Activated T-cell treated with anti-CD3 and anti-CD28 coated beads, Interleukin-2, amount 50 U/mL, for 48 hours (primary cell): ENCODE data around the gene CXCL1.

Source experiments
- DNase-seq, 2 experiments: peaks; one replicate each; pipeline ENCODE4 v3.0.0-alpha.2; 2020

CXCL1 gene

GRCh38 chr4:73852771-73853170 is 16.4 kb upstream of the CXCL1 start:
- no peak for DNase-seq

- DNase-seq, result no peak
These were observed 15.9 kb upstream of the CXCL1 start, which contains the start of gene PF4V1 for GRCh38 chr4:73853246-73853704. Gene PF4V1, plus strand, starts transcription at chr4:73853296. Its CDS starts 67 bp downstream, at chr4:73853363.

GRCh38 chr4:73853718-73854473 is 15.3 kb upstream of the CXCL1 start:
- no peak for DNase-seq

- DNase-seq, result no peak
These were observed 13.8 kb upstream of the CXCL1 start for GRCh38 chr4:73855406-73855805.

- no peak for DNase-seq
These were observed 12.7 kb upstream of the CXCL1 start for GRCh38 chr4:73856518-73856917.

- no peak for DNase-seq
These were observed 9.5 kb upstream of the CXCL1 start for GRCh38 chr4:73859614-73860088.

- DNase-seq, result no peak
These were observed 9.0 kb upstream of the CXCL1 start for GRCh38 chr4:73860181-73860580.

GRCh38 chr4:73860917-73861316 is 8.3 kb upstream of the CXCL1 start:
- no peak for DNase-seq

- DNase-seq, result no peak
These were observed 6.9 kb upstream of the CXCL1 start for GRCh38 chr4:73862322-73862721.

GRCh38 chr4:73864365-73864764 is 4.8 kb upstream of the CXCL1 start:
- DNase-seq, result no peak

- no peak for DNase-seq
These were observed 4.2 kb upstream of the CXCL1 start for GRCh38 chr4:73864961-73865360.

GRCh38 chr4:73865431-73866096 is 3.6 kb upstream of the CXCL1 start:
- DNase-seq, result no peak

GRCh38 chr4:73866246-73866645 is 2.9 kb upstream of the CXCL1 start:
- no peak for DNase-seq

GRCh38 chr4:73867783-73868182 is 1.4 kb upstream of the CXCL1 start:
- no peak for DNase-seq

- no peak for DNase-seq
These were observed 725 bp upstream of the CXCL1 start for GRCh38 chr4:73868206-73869129.

GRCh38 chr4:73870260-73870659 is 1.1 kb downstream of the CXCL1 start:
- no peak for DNase-seq

GRCh38 chr4:73870768-73871167 is 1.6 kb downstream of the CXCL1 start:
- DNase-seq, result no peak

GRCh38 chr4:73871511-73872310 is 2.5 kb downstream of the CXCL1 start:
- no peak for DNase-seq

GRCh38 chr4:73872316-73873108 is 3.3 kb downstream of the CXCL1 start:
- no peak for DNase-seq

- no peak for DNase-seq
These were observed 5.2 kb downstream of the CXCL1 start for GRCh38 chr4:73874386-73874785.

GRCh38 chr4:73875401-73875800 is 6.2 kb downstream of the CXCL1 start:
- DNase-seq, result no peak
